Caco-2 (cell line): ENCODE results near the gene DDX4. TPM values are rescaled to one million over a fixed set of nuclear protein-coding genes. Genes with fewer than 3 reads are reported as not detected.

ENCODE experiments used
- BruUV-seq: library from RNA; stranded (reverse); fragments of 400-500 nt; replicated peaks from 2 replicates; lab custom pipeline; 2021; lab: Mats Ljungman, UMichigan
- CTCF ChIA-PET: fragments of 300-600 bp; sonication (Branson Sonifier 250); formaldehyde crosslinking; loops from one replicate; lab custom pipeline; 2022; ENCODE audit warnings: antibody characterized with exemption; lab: Charles Lee
- POLR2A ChIA-PET: fragments of 300-600 bp; sonication (Branson Sonifier 250); formaldehyde crosslinking; loops from one replicate; lab custom pipeline; 2022; ENCODE audit warnings: antibody characterized with exemption; lab: Charles Lee
- DNase-seq, 2 experiments: peaks; one replicate each; pipeline versions ENCODE4 v3.0.0 to v3.0.0-alpha.2; 2020 to 2022
- H3K27me3 ChIP-seq: replicated peaks from 2 replicates; pipeline ENCODE4 v1.6.0; 2011; ENCODE audit warnings: low read length; ENCODE audit not compliant: control insufficient read depth, insufficient read depth
- H3K36me3 ChIP-seq: 2 replicates; pipeline ENCODE4 v1.5.1; 2011; ENCODE audit warnings: low read length; ENCODE audit not compliant: control insufficient read depth, insufficient read depth
- H3K4me1 ChIP-seq: fragments of 250-450 bp; sonication (Bioruptor Pico); 2 replicates; pipeline ENCODE4 v1.5.1; 2020; ENCODE audit warnings: mild to moderate bottlenecking
- H3K4me3 ChIP-seq: 2 replicates; pipeline ENCODE4 v1.5.1; 2011; ENCODE audit warnings: low read depth, mild to moderate bottlenecking, control low read depth, low read length
- H3K9me3 ChIP-seq: fragments of 250-450 bp; sonication (Bioruptor Pico); 2 replicates; pipeline ENCODE4 v1.5.1; 2020; ENCODE audit warnings: mild to moderate bottlenecking, moderate library complexity
- H3K27ac Mint-ChIP-seq: one replicate; pipeline ENCODE4 v1.8.0; 2022; ENCODE audit warnings: mixed read lengths; ENCODE audit not compliant: unreplicated experiment
- H3K27me3 Mint-ChIP-seq: one replicate; pipeline ENCODE4 v1.8.0; 2022; ENCODE audit warnings: mixed read lengths; ENCODE audit not compliant: insufficient read depth, unreplicated experiment
- H3K36me3 Mint-ChIP-seq: one replicate; pipeline ENCODE4 v1.8.0; 2022; ENCODE audit warnings: mild to moderate bottlenecking, mixed read lengths; ENCODE audit not compliant: insufficient read depth, unreplicated experiment
- H3K4me1 Mint-ChIP-seq: one replicate; pipeline ENCODE4 v1.8.0; 2022; ENCODE audit warnings: low read depth, mixed read lengths; ENCODE audit not compliant: unreplicated experiment
- H3K4me3 Mint-ChIP-seq: one replicate; pipeline ENCODE4 v1.8.0; 2022; ENCODE audit warnings: mild to moderate bottlenecking, moderate library complexity, mixed read lengths; ENCODE audit not compliant: unreplicated experiment
- H3K9me3 Mint-ChIP-seq: one replicate; pipeline ENCODE4 v1.8.0; 2022; ENCODE audit warnings: mixed read lengths; ENCODE audit not compliant: unreplicated experiment
- CTCF ChIP-seq, 2 experiments: fragments of 200-600 bp in 1 of 2; IDR thresholded peaks; 1 replicate in 1 of 2; 2 replicates in 1 of 2; pipeline versions ENCODE4 v1.5.1 to v1.8.0; 2011 to 2022; ENCODE audit warnings: antibody characterized with exemption in 1 of 2, control low read depth in 1 of 2, inconsistent platforms in 1 of 2, low read depth in 1 of 2, low read length in 1 of 2, mild to moderate bottlenecking in 1 of 2, moderate library complexity in 1 of 2; ENCODE audit not compliant: insufficient read depth in 1 of 2, severe bottlenecking in 1 of 2, unreplicated experiment in 1 of 2
- intact Hi-C: fragments of 100-400 bp; cut with micrococcal nuclease; formaldehyde crosslinking; loops from one replicate; pipeline ENCODE4 v1.10.0; 2022; ENCODE audit not compliant: unreplicated experiment
- total RNA-seq: library from RNA; stranded (reverse); gene quantifications from 2 replicates; pipeline ENCODE4 v1.2.3, GENCODE V29; 2022

Gene DDX4
- total RNA-seq, 1 experiment from 2014 or later = not detected

- H3K4me1 ChIP-seq = no peaks in the 10 kb centered on the region
- peaks cover 30% of the 10 kb centered on the region for H3K9me3 Mint-ChIP-seq
- no peak overlapping the region for H3K27ac Mint-ChIP-seq
- CTCF ChIA-PET = interaction anchor here (0.7 kb wide), 1 partner anchor 545 kb away, joined by 4 read pairs; no protein-coding TSS in a partner anchor
- no peaks in the 10 kb centered on the region for H3K36me3 ChIP-seq
- H3K4me3 ChIP-seq = no peak overlapping the region
- H3K36me3 Mint-ChIP-seq = no peaks in the 10 kb centered on the region
- POLR2A ChIA-PET = no interaction called here
- intact Hi-C loops = no loop called here
- no peak overlapping the region for H3K4me3 Mint-ChIP-seq
- DNase-seq = no peak
- no peaks in the 10 kb centered on the region for H3K4me1 Mint-ChIP-seq
- TF ChIP-seq CTCF (IDR thresholded peaks at IDR 0.05; ENCODE audit: insufficient read depth in 1 of 2, low read depth in 1 of 2, low read length in 1 of 2, severe bottlenecking in 1 of 2, unreplicated experiment in 1 of 2) = no peak
- BruUV-seq = no TSS peak
- H3K9me3 ChIP-seq = peaks cover 4% of the 10 kb centered on the region; the same call in 1 of the 2 replicates
- H3K27me3 Mint-ChIP-seq = no peaks in the 10 kb centered on the region
- no peaks in the 10 kb centered on the region for H3K27me3 ChIP-seq
Observed at GRCh38 chr5:55720188-55720703, 17.6 kb upstream of the DDX4 start.

DNA sequence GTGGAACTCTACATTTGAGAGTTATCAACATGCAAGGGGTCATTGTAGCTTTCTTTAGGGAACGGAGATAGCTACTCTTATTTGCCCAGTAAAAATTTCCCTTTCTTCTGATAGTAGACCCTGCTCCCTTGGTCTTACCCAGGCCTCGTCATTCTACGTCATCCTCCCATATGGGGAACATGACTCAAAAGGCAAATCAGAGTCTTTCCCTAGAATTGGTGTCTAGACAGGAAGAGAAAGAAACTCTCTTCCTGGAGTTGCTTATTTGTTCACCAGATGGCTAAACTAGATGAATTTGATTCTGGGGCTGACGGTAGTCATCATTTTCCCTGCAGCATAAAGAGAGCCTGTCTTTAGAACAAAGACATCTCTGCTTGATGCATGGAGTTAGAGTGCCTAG lies 13.6 kb upstream of the DDX4 start:
- DNase-seq = no peak
- H3K27me3 ChIP-seq = no peaks in the 10 kb centered on the region
- no peaks in the 10 kb centered on the region for H3K36me3 Mint-ChIP-seq
- intact Hi-C loops = no loop called here
- CTCF ChIA-PET = no interaction called here
- no peaks in the 10 kb centered on the region for H3K4me1 Mint-ChIP-seq
- TF ChIP-seq CTCF (IDR thresholded peaks at IDR 0.05; ENCODE audit: insufficient read depth in 1 of 2, low read depth in 1 of 2, low read length in 1 of 2, severe bottlenecking in 1 of 2, unreplicated experiment in 1 of 2) = no peak
- H3K9me3 Mint-ChIP-seq = peaks cover 3% of the 10 kb centered on the region
- no peak overlapping the region for H3K4me3 Mint-ChIP-seq
- H3K27me3 Mint-ChIP-seq = no peaks in the 10 kb centered on the region
- no peaks in the 10 kb centered on the region for H3K4me1 ChIP-seq
- POLR2A ChIA-PET = no interaction called here
- no TSS peak for BruUV-seq
- H3K36me3 ChIP-seq = no peaks in the 10 kb centered on the region
- H3K27ac Mint-ChIP-seq = no peak overlapping the region
- H3K4me3 ChIP-seq = no peak overlapping the region
- no peaks in the 10 kb centered on the region for H3K9me3 ChIP-seq

DNA sequence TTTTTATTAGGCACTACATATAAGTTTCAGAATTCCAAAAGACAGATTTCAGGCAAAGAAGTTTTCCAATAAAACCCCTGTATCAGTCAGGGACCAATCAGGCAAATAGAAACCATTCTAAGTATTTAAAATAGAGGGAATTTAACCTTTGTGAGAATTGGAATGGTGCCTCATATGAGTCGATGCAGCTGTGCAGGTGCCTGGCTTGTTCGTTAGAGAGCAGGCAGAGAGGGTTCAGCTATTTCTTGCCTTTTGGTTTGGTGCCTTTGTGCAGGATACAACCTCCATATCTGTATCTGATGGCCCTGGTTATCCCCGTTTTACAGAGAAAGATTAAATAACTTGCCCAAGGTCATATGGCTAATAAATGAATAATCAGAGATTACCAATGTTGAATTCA lies 6.0 kb upstream of the DDX4 start:
- H3K9me3 Mint-ChIP-seq = no peaks in the 10 kb centered on the region
- no TSS peak for BruUV-seq
- Histone ChIP-seq H3K27me3 (no peaks in the 10 kb centered on the region), H3K4me3 (no peak overlapping the region), H3K4me1 (no peaks in the 10 kb centered on the region), H3K36me3 (no peaks in the 10 kb centered on the region), H3K9me3 (no peaks in the 10 kb centered on the region)
- intact Hi-C loops = no loop called here
- no peaks in the 10 kb centered on the region for H3K36me3 Mint-ChIP-seq
- H3K27me3 Mint-ChIP-seq = no peaks in the 10 kb centered on the region
- no peak overlapping the region for H3K27ac Mint-ChIP-seq
- ChIA-PET CTCF (no interaction called here), POLR2A (no interaction called here)
- no peak overlapping the region for H3K4me3 Mint-ChIP-seq
- no peak for DNase-seq
- TF ChIP-seq CTCF (IDR thresholded peaks at IDR 0.05; ENCODE audit: insufficient read depth in 1 of 2, low read depth in 1 of 2, low read length in 1 of 2, severe bottlenecking in 1 of 2, unreplicated experiment in 1 of 2) = no peak
- H3K4me1 Mint-ChIP-seq = no peaks in the 10 kb centered on the region
